ENCODE results near the gene CLEC4G.
"Not testable (repeated sequence)": the region's sequence is repeated elsewhere in the genome, so short reads cannot be mapped to it uniquely, and the experiment has no call there.

Gene CLEC4G

GRCh38 chr19:7746903-7747884 lies 15.3 kb upstream of the CLEC4G start, which contains the start of gene CD209:
Gene CD209 (minus strand): TSS chr19:7747534. CDS start chr19:7747511, 23 bp downstream.
- no peak for DNase-seq (ENCODE audit: low read depth)

GRCh38 chr19:7746306-7746705 lies 14.4 kb upstream of the CLEC4G start:
- DNase-seq (ENCODE audit: low read depth), result not testable (repeated sequence)

- DNase-seq (ENCODE audit: low read depth), result no peak
These were observed 13.2 kb upstream of the CLEC4G start for GRCh38 chr19:7744871-7745650.

GRCh38 chr19:7744199-7744786 lies 12.4 kb upstream of the CLEC4G start:
- DNase-seq (ENCODE audit: low read depth), result no peak

- DNase-seq (ENCODE audit: low read depth), result no peak
These were observed 11.5 kb upstream of the CLEC4G start for GRCh38 chr19:7743425-7743841.

- no peak for DNase-seq (ENCODE audit: low read depth)
These were observed 11.1 kb upstream of the CLEC4G start for GRCh38 chr19:7742991-7743390.

- no peak for DNase-seq (ENCODE audit: low read depth)
These were observed 10.7 kb upstream of the CLEC4G start for GRCh38 chr19:7742575-7742974.

- DNase-seq (ENCODE audit: low read depth), result no peak
These were observed 8.8 kb upstream of the CLEC4G start for GRCh38 chr19:7740682-7741054.

- DNase-seq (ENCODE audit: low read depth), result no peak
These were observed 8.1 kb upstream of the CLEC4G start for GRCh38 chr19:7739801-7740681.

GRCh38 chr19:7739211-7739755 lies 7.4 kb upstream of the CLEC4G start:
- no peak for DNase-seq (ENCODE audit: low read depth)

GRCh38 chr19:7738023-7738422 lies 6.1 kb upstream of the CLEC4G start:
- no peak for DNase-seq (ENCODE audit: low read depth)

GRCh38 chr19:7737215-7737614 lies 5.3 kb upstream of the CLEC4G start:
- DNase-seq (ENCODE audit: low read depth), result no peak

GRCh38 chr19:7736148-7736547 lies 4.2 kb upstream of the CLEC4G start:
- DNase-seq (ENCODE audit: low read depth), result no peak

- no peak for DNase-seq (ENCODE audit: low read depth)
These were observed 2.6 kb upstream of the CLEC4G start for GRCh38 chr19:7734220-7735203.

- no peak for DNase-seq (ENCODE audit: low read depth)
These were observed 1.5 kb upstream of the CLEC4G start for GRCh38 chr19:7733376-7733775.

GRCh38 chr19:7731615-7732014 lies 295 bp downstream of the CLEC4G start:
- DNase-seq (ENCODE audit: low read depth), result no peak

- DNase-seq (ENCODE audit: low read depth), result no peak
These were observed 703 bp downstream of the CLEC4G start for GRCh38 chr19:7731218-7731595.

- DNase-seq (ENCODE audit: low read depth), result no peak
These were observed 1.4 kb downstream of the CLEC4G start for GRCh38 chr19:7730286-7731217.

GRCh38 chr19:7729831-7730285 lies 2.1 kb downstream of the CLEC4G start:
- no peak for DNase-seq (ENCODE audit: low read depth)

All from fibroblast of the conjunctiva (primary cell).